ENCODE measurements around the gene TCEAL9.

Gene TCEAL9

DNA sequence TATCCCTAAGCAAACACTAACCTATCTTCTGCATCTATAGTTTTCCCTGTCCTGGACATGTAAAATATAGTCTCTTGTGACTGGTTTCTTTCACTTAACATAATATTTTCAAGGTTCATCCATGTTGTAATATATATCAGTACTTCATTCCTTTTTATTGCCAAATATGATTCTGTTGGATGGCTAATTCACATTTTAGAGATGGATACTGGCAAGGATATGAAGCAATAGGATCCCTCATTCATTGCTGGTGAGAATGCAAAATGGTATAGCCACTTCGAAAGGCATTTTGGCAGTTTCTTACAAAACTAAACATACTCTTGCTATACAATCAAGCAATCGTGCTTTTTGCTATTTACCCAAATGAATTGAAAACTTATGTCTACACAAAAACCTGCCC, 6.7 kb downstream of the TCEAL9 start:
- TF ChIP-seq POLR2A (IDR thresholded peaks at IDR 0.05; ENCODE audit: extremely low read depth, insufficient read length) (no peak), CTCF (IDR thresholded peaks at IDR 0.05; ENCODE audit: low read depth, low read length) (no peak), MYC (IDR thresholded peaks at IDR 0.05; ENCODE audit: low read depth, low read length) (no peak), MAX (IDR thresholded peaks at IDR 0.05; ENCODE audit: low read depth, low read length) (no peak)
- no peak for DNase-seq (ENCODE audit: low read depth)
- H3K4me3 ChIP-seq (ENCODE audit: low read depth, low read length) = no peak overlapping the region

DNA sequence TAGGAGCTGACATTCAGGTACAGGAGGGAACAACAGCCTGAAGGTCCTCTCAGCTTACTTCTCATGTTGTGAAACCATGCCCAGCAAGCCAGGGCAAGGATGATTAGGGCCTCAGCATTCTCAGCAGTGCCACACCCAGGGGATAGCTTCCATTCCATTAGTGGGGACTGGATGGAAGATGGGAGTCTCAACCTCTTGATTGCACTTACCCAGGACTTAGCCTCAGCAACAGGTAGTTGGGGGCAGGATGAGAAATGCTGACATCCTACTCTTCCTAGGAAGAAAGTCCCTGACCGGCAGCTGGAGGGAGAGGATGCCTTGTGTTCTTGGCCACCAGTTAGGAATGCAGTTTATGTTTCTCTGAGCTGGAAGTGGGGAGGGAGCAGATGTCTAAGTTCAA, 11.2 kb downstream of the TCEAL9 start:
- no peak overlapping the region for H3K4me3 ChIP-seq (ENCODE audit: low read depth, low read length)
- DNase-seq (ENCODE audit: low read depth) = no peak
- TF ChIP-seq CTCF (IDR thresholded peaks at IDR 0.05; ENCODE audit: low read depth, low read length) = no peak
- TF ChIP-seq MYC (IDR thresholded peaks at IDR 0.05; ENCODE audit: low read depth, low read length) = no peak
- no peak for TF ChIP-seq MAX (IDR thresholded peaks at IDR 0.05; ENCODE audit: low read depth, low read length)
- TF ChIP-seq POLR2A (IDR thresholded peaks at IDR 0.05; ENCODE audit: extremely low read depth, insufficient read length) = no peak

DNA sequence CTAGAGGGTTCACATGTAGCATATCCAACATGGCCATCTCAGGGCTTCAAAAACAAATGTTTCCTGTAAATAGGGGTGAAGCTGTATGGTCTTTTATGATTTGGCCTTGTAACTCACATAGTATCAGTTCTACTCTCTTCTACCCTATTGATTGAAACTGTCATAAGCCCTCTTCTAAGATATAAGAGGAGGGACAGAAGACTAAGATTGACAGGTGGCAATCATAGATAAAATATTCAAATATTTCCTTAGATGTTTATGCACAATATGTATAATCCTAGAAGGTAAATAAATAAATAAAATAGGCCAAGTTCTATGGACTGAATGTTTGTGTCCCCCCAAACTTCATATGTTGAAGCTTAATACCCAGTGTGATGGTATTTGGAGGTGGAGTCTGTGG, 13.2 kb downstream of the TCEAL9 start:
- DNase-seq (ENCODE audit: low read depth) = no peak
- TF ChIP-seq MAX (IDR thresholded peaks at IDR 0.05; ENCODE audit: low read depth, low read length) (no peak), POLR2A (IDR thresholded peaks at IDR 0.05; ENCODE audit: extremely low read depth, insufficient read length) (no peak), MYC (IDR thresholded peaks at IDR 0.05; ENCODE audit: low read depth, low read length) (no peak), CTCF (IDR thresholded peaks at IDR 0.05; ENCODE audit: low read depth, low read length) (no peak)

GRCh38 chrX:103372886-103373285, 16.6 kb downstream of the TCEAL9 start:
- no peak for DNase-seq (ENCODE audit: low read depth)
- no peak overlapping the region for H3K4me3 ChIP-seq (ENCODE audit: low read depth, low read length)
- TF ChIP-seq MAX (IDR thresholded peaks at IDR 0.05; ENCODE audit: low read depth, low read length) (no peak), CTCF (IDR thresholded peaks at IDR 0.05; ENCODE audit: low read depth, low read length) (no peak), POLR2A (IDR thresholded peaks at IDR 0.05; ENCODE audit: extremely low read depth, insufficient read length) (no peak), MYC (IDR thresholded peaks at IDR 0.05; ENCODE audit: low read depth, low read length) (no peak)

More for the DNA sequence above, 13.2 kb downstream of the TCEAL9 start:
- no peak overlapping the region for H3K4me3 ChIP-seq (ENCODE audit: low read depth, low read length)

DNA sequence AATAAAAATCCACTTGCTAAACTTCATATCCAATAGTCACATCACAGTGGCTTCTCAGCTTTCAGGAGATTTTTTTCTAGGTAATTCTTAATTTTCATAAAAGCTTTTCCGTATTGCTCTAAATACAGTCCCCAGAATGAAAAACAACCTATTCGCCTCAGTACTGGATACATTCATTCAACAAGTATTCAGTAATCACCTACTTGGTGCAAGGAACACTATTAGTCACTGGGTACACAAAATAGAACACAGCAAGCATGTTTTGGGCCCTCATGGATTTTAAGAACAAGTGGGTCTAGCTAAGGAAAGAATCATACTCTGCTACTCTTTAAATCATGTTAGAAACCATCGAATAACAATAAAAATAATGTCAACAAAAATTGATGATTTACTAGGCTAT, 17.3 kb downstream of the TCEAL9 start:
- H3K4me3 ChIP-seq (ENCODE audit: low read depth, low read length) = no peak overlapping the region
- DNase-seq (ENCODE audit: low read depth) = no peak
- TF ChIP-seq CTCF (IDR thresholded peaks at IDR 0.05; ENCODE audit: low read depth, low read length) (no peak), POLR2A (IDR thresholded peaks at IDR 0.05; ENCODE audit: extremely low read depth, insufficient read length) (no peak), MAX (IDR thresholded peaks at IDR 0.05; ENCODE audit: low read depth, low read length) (no peak), MYC (IDR thresholded peaks at IDR 0.05; ENCODE audit: low read depth, low read length) (no peak)
